OCI-LY7 (cell line): ENCODE data around the gene IQCB1. TPM values are rescaled to one million over a fixed set of nuclear protein-coding genes. Genes with fewer than 3 reads are reported as not detected.
"Not testable (repeated sequence)": the region's sequence is repeated elsewhere in the genome, so short reads cannot be mapped to it uniquely, and the experiment has no call there.

Source experiments
- BruUV-seq: library from RNA; stranded (reverse); fragments of 400-500 nt; replicated peaks from 2 replicates; lab custom pipeline; 2021; lab: Mats Ljungman, UMichigan
- CTCF ChIA-PET: fragments of 300-600 bp; sonication (Branson Sonifier 250); formaldehyde crosslinking; loops from one replicate; lab custom pipeline; 2022; ENCODE audit warnings: antibody characterized with exemption; ENCODE audit not compliant: unreplicated experiment; lab: Charles Lee
- POLR2A ChIA-PET: fragments of 300-600 bp; sonication (Branson Sonifier 250); formaldehyde crosslinking; loops from one replicate; lab custom pipeline; 2022; ENCODE audit warnings: antibody characterized with exemption; lab: Charles Lee
- DNase-seq: peaks from one replicate; pipeline ENCODE4 v3.0.0-alpha.2; 2015; ENCODE audit warnings: low spot score
- H2AFZ ChIP-seq: fragments of 200-600 bp; sonication (generic), shearing (Covaris generic); 2 replicates; pipeline ENCODE4 v1.6.1; 2014; ENCODE audit warnings: mild to moderate bottlenecking, antibody characterized with exemption, low read length, moderate library complexity
- H3K27ac ChIP-seq: fragments of 200-600 bp; sonication (generic); 2 replicates; pipeline ENCODE4 v1.5.1; 2014; ENCODE audit warnings: mixed run types, low read depth, mild to moderate bottlenecking, moderate library complexity, low read length, inconsistent platforms; ENCODE audit not compliant: poor library complexity, severe bottlenecking
- H3K36me3 ChIP-seq: fragments of 200-600 bp; sonication (generic); 2 replicates; pipeline ENCODE4 v1.6.1; 2014; ENCODE audit warnings: mild to moderate bottlenecking, antibody characterized with exemption, low read length, moderate library complexity, mixed read lengths; ENCODE audit not compliant: insufficient read depth
- H3K4me1 ChIP-seq: fragments of 200-600 bp; sonication (generic); 2 replicates; pipeline ENCODE4 v1.5.1; 2014; ENCODE audit warnings: mild to moderate bottlenecking, low read length; ENCODE audit not compliant: insufficient read depth, poor library complexity, severe bottlenecking
- H3K4me2 ChIP-seq: fragments of 200-600 bp; sonication (generic); 2 replicates; pipeline ENCODE4 v1.6.1; 2014; ENCODE audit warnings: mild to moderate bottlenecking, low read length
- H3K4me3 ChIP-seq: fragments of 200-600 bp; sonication (generic); 2 replicates; pipeline ENCODE4 v1.5.1; 2014; ENCODE audit warnings: mild to moderate bottlenecking, low read depth, low read length; ENCODE audit not compliant: poor library complexity, severe bottlenecking
- H3K79me2 ChIP-seq: fragments of 200-600 bp; sonication (generic); 2 replicates; pipeline ENCODE4 v1.6.1; 2016; ENCODE audit warnings: low read depth, mild to moderate bottlenecking, low read length, moderate library complexity, mixed read lengths; ENCODE audit not compliant: insufficient read depth
- H3K9me2 ChIP-seq: fragments of 200-600 bp; sonication (generic); 2 replicates; pipeline ENCODE4 v1.6.1; 2016; ENCODE audit warnings: mild to moderate bottlenecking, low read length, mixed read lengths; ENCODE audit not compliant: insufficient read depth
- H3K9me3 ChIP-seq: fragments of 200-600 bp; sonication (generic); 2 replicates; pipeline ENCODE4 v1.6.1; 2014; ENCODE audit warnings: mild to moderate bottlenecking, mixed run types, low read length, mixed read lengths
- H4K20me1 ChIP-seq: fragments of 200-600 bp; sonication (generic); 2 replicates; pipeline ENCODE4 v1.6.1; 2014; ENCODE audit warnings: mild to moderate bottlenecking, antibody characterized with exemption, low read length, moderate library complexity, mixed read lengths; ENCODE audit not compliant: insufficient read depth
- CTCF ChIP-seq: fragments of 200-600 bp; sonication (generic); conservative IDR thresholded peaks from 2 replicates; pipeline ENCODE4 v1.5.1; 2014; ENCODE audit warnings: mild to moderate bottlenecking, antibody characterized with exemption, low read length, moderate library complexity, mixed read lengths
- EZH2phosphoT487 ChIP-seq: fragments of 200-600 bp; sonication (generic); IDR thresholded peaks from 2 replicates; pipeline ENCODE4 v1.6.1; 2018; ENCODE audit warnings: low read depth, borderline replicate concordance, mild to moderate bottlenecking, mixed run types, antibody characterized with exemption, low read length, moderate library complexity, mixed read lengths
- intact Hi-C: fragments of 100-400 bp; cut with micrococcal nuclease; formaldehyde crosslinking; loops from one replicate; pipeline ENCODE4 v1.10.0; 2022; ENCODE audit not compliant: unreplicated experiment
- total RNA-seq, 2 experiments: library from RNA; depleted of rRNA in 1 of 2; stranded (reverse); fragments of >200 nt in 1 of 2; shearing (Covaris generic) in 1 of 2; gene quantifications; 2 replicates each; pipeline ENCODE4 v1.2.3, GENCODE V29; 2014 to 2022

IQCB1 gene
- total RNA-seq, 2 experiments from 2014 or later: 77.5 to 100 TPM

- POLR2A ChIA-PET: interaction anchor here (0.6 to 3.6 kb wide), 8 partner anchors 15 to 95 kb away, joined by 3 to 7 read pairs (median 4); no protein-coding TSS in a partner anchor
- BruUV-seq: no TSS peak
- CTCF ChIA-PET: no interaction called here
These were observed 86.1 kb downstream of the IQCB1 start for GRCh38 chr3:121748680-121749275.

GRCh38 chr3:121747976-121748375 lies 86.9 kb downstream of the IQCB1 start:
- peak overlapping the region; percentile 94 for H3K4me2 ChIP-seq
- no peak for DNase-seq
- POLR2A ChIA-PET: interaction anchor here (0.7 to 2.0 kb wide), 7 partner anchors 19 to 1670 kb away, joined by 3 to 6 read pairs (median 4); no protein-coding TSS in a partner anchor
- BruUV-seq: no TSS peak
- CTCF ChIA-PET: no interaction called here
- TF ChIP-seq EZH2phosphoT487: no peak
- no peak for TF ChIP-seq CTCF
- no peaks in the 10 kb centered on the region for H3K9me3 ChIP-seq
- H2AFZ ChIP-seq: no peak overlapping the region
- H3K4me3 ChIP-seq: peak overlapping the region; percentile 79
- no peak overlapping the region for H3K27ac ChIP-seq
- H3K9me2 ChIP-seq: no peaks in the 10 kb centered on the region
- H3K36me3 ChIP-seq: no peaks in the 10 kb centered on the region; the same call in 1 of the 2 replicates
- intact Hi-C loops: loop anchor here (2.0 kb wide), 1 partner anchor 87 kb away; the partner anchor contains the start of genes EAF2 and IQCB1
- peaks cover 20% of the 10 kb centered on the region for H3K4me1 ChIP-seq
- H3K79me2 ChIP-seq: peaks cover 7% of the 10 kb centered on the region; the same call in 1 of the 2 replicates
- no peaks in the 10 kb centered on the region for H4K20me1 ChIP-seq

More at GRCh38 chr3:121748680-121749275, 86.1 kb downstream of the IQCB1 start:
- H3K4me1 ChIP-seq: peaks cover 20% of the 10 kb centered on the region
- no peaks in the 10 kb centered on the region for H4K20me1 ChIP-seq
- DNase-seq: peak; percentile 44
- H3K4me3 ChIP-seq: peak overlapping the region; percentile 79
- H3K9me2 ChIP-seq: no peaks in the 10 kb centered on the region
- H3K9me3 ChIP-seq: no peaks in the 10 kb centered on the region
- H3K79me2 ChIP-seq: peaks cover 7% of the 10 kb centered on the region; the same call in 1 of the 2 replicates
- TF ChIP-seq CTCF (no peak), EZH2phosphoT487 (no peak)
- H2AFZ ChIP-seq: peak overlapping the region; percentile 77; the same call in 1 of the 2 replicates
- intact Hi-C loops: loop anchor here (2.0 kb wide), 1 partner anchor 86 kb away; the partner anchor contains the start of genes EAF2 and IQCB1
- H3K27ac ChIP-seq: no peak overlapping the region
- no peaks in the 10 kb centered on the region for H3K36me3 ChIP-seq
- peak overlapping the region; percentile 94 for H3K4me2 ChIP-seq

- DNase-seq: not testable (repeated sequence)
These were observed 91.8 kb downstream of the IQCB1 start for GRCh38 chr3:121743106-121743505.

More at GRCh38 chr3:121743106-121743505, 91.8 kb downstream of the IQCB1 start:
- H3K36me3 ChIP-seq, H3K4me3 ChIP-seq, H3K9me2 ChIP-seq, H4K20me1 ChIP-seq, intact Hi-C loops, H3K27ac ChIP-seq, H2AFZ ChIP-seq, H3K4me1 ChIP-seq, POLR2A ChIA-PET, H3K4me2 ChIP-seq, BruUV-seq, CTCF ChIA-PET, H3K9me3 ChIP-seq: not testable (repeated sequence)
- peaks cover 13% of the 10 kb centered on the region for H3K79me2 ChIP-seq
